C4-2B (cell line): ENCODE measurements around the gene SEL1L.

ENCODE experiments used
- H3K27ac ChIP-seq: fragments of 450-650 bp; 2 replicates; pipeline ENCODE4 v1.5.1; 2017
- ZFX ChIP-seq: fragments of 450-650 bp; IDR thresholded peaks from 2 replicates; pipeline ENCODE4 v1.6.1; 2017
- TF ChIP-seq, protein P1 (sequence below): fragments of 450-650 bp; conservative IDR thresholded peaks from 2 replicates; pipeline ENCODE4 v1.5.1; 2017; ENCODE audit warnings: mild to moderate bottlenecking

The SEL1L gene

GRCh38 chr14:81511111-81511904, 22.3 kb downstream of the SEL1L start:
- TF ChIP-seq, protein P1, sequence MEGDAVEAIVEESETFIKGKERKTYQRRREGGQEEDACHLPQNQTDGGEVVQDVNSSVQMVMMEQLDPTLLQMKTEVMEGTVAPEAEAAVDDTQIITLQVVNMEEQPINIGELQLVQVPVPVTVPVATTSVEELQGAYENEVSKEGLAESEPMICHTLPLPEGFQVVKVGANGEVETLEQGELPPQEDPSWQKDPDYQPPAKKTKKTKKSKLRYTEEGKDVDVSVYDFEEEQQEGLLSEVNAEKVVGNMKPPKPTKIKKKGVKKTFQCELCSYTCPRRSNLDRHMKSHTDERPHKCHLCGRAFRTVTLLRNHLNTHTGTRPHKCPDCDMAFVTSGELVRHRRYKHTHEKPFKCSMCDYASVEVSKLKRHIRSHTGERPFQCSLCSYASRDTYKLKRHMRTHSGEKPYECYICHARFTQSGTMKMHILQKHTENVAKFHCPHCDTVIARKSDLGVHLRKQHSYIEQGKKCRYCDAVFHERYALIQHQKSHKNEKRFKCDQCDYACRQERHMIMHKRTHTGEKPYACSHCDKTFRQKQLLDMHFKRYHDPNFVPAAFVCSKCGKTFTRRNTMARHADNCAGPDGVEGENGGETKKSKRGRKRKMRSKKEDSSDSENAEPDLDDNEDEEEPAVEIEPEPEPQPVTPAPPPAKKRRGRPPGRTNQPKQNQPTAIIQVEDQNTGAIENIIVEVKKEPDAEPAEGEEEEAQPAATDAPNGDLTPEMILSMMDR: no peak
- TF ChIP-seq ZFX: no peak
- no peak overlapping the region; the same call in 1 of the 2 replicates for H3K27ac ChIP-seq

- H3K27ac ChIP-seq: peak overlapping the region; percentile 71; the same call in 1 of the 2 replicates
- no peak for TF ChIP-seq ZFX
- TF ChIP-seq, protein P1: no peak
These were observed 23.7 kb downstream of the SEL1L start for GRCh38 chr14:81509838-81510452.

DNA sequence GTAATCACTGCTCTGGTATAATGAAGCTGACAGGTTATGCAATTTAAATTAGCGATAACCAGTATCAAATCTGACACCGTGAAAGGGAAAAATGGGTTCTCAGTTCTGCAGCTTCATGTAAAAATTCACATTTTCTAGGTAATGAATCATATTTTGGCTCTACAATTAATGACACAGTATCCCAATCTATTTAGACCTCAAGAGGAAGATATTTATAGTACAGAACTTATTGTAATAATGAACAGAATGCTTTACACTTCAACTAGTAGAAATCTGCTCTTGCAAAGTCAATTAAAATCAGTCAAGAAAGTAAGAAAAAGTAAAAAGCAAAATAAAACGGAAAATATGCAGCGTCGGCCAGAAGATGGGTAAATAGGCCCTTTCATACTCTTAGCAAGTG, 24.3 kb downstream of the SEL1L start:
- TF ChIP-seq ZFX: no peak
- TF ChIP-seq, protein P1: no peak
- no peak overlapping the region for H3K27ac ChIP-seq

DNA sequence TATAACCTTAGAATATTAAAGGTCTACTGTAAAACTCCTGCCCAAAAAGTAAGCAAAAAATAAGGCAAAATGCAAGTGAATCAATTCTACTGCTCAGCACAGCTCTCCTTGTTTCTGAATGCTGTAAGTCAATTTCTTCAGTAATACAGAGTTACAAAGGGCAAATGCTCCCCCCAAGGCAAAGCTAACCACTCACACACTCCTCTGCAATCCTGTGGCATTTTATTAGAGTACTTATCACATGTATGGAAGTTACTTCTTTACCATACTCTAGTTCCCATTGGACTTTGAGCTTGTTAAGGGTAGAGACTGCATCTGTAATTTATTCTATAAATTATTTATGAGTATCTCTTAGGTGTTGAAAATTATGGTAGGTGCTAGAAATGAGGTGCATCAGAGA, 27.2 kb downstream of the SEL1L start:
- TF ChIP-seq, protein P1: no peak
- TF ChIP-seq ZFX: no peak
- no peak overlapping the region for H3K27ac ChIP-seq

DNA sequence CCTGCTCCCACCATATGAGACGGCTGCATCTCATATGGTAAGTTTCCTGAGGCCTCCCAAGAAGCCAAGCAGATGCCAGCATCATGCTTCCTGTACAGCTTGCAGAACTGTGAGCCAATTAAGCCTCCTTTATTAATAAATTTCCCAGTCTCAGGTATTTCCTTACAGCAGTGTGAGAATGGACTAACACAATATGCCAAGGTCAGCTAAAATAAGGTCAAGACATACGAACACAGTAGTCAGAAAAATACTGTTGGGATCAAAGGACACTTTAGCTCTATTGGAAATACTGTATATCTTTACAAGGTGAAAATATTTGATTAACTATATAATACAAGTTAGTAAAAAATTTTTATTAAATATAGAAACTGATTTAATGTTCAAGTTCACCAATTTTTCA, 28.8 kb downstream of the SEL1L start:
- H3K27ac ChIP-seq: no peak overlapping the region
- TF ChIP-seq, protein P1: no peak
- no peak for TF ChIP-seq ZFX

- H3K27ac ChIP-seq: no peak overlapping the region
- TF ChIP-seq ZFX: no peak
- TF ChIP-seq, protein P1: no peak
These were observed 47.9 kb downstream of the SEL1L start for GRCh38 chr14:81485781-81486180.

DNA sequence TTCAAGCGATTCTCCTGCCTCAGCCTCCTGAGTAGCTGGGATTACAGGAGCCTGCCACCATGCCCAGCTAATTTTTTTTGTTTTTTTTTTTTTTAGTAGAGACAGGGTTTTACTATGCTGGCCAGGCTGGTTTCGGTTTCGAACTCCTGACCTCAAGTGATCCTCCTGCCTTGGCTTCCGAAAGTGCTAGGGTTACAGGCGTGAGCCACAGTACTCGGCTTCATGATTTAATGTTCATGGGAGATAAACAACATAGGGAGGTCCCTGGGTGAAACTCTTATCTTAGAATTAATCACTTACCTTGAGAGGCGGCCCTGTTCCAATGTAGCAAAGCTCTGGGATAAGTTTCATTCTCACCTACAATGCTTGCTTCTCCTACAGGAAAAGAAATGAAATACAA, 48.3 kb downstream of the SEL1L start:
- no peak for TF ChIP-seq ZFX
- TF ChIP-seq, protein P1: no peak
- no peak overlapping the region for H3K27ac ChIP-seq
